Liver (tissue), 3 donors: ENCODE results near the gene AK5.

Experiments
- CTCF ChIP-seq: fragments of 150-350 bp; IDR thresholded peaks from 2 replicates; pipeline ENCODE4 v1.5.1; 2017; ENCODE audit warnings: improper control_type of control experiment, low read depth, low read length; ENCODE audit not compliant: missing input control
- EGR1 ChIP-seq, 2 donors: IDR thresholded peaks; 2 replicates each; pipeline ENCODE4 v1.6.1; 2016 to 2018; ENCODE audit warnings: antibody characterized with exemption in 2 of 2, low read depth in 2 of 2
- FOXA1 ChIP-seq: IDR thresholded peaks from 2 replicates; pipeline ENCODE4 v1.6.1; 2016; ENCODE audit warnings: antibody characterized with exemption
- GABPA ChIP-seq, 2 donors: IDR thresholded peaks in 1 of 2; conservative IDR thresholded peaks in 1 of 2; 2 replicates each; pipeline ENCODE4 v1.6.1; 2016; ENCODE audit warnings: antibody characterized with exemption in 2 of 2, mild to moderate bottlenecking in 1 of 2, moderate library complexity in 1 of 2
- JUND ChIP-seq, 2 donors: IDR thresholded peaks; 2 replicates each; pipeline ENCODE4 v1.6.1; 2016; ENCODE audit warnings: antibody characterized with exemption in 2 of 2
- MAX ChIP-seq: IDR thresholded peaks from 2 replicates; pipeline ENCODE4 v1.6.1; 2016; ENCODE audit warnings: antibody characterized with exemption
- NR2F2 ChIP-seq: IDR thresholded peaks from 2 replicates; pipeline ENCODE4 v1.6.1; 2016; ENCODE audit warnings: antibody characterized with exemption
- REST ChIP-seq: IDR thresholded peaks from 2 replicates; pipeline ENCODE4 v1.6.1; 2016; ENCODE audit warnings: antibody characterized with exemption, mild to moderate bottlenecking
- RXRA ChIP-seq, 2 donors: IDR thresholded peaks; 2 replicates each; pipeline ENCODE4 v1.6.1; 2017 to 2018; ENCODE audit warnings: antibody characterized with exemption in 2 of 2, mild to moderate bottlenecking in 1 of 2
- SP1 ChIP-seq: IDR thresholded peaks from 2 replicates; pipeline ENCODE4 v1.6.1; 2018; ENCODE audit warnings: antibody characterized with exemption, mild to moderate bottlenecking
- TAF1 ChIP-seq: conservative IDR thresholded peaks from 2 replicates; pipeline ENCODE4 v1.6.1; 2016; ENCODE audit warnings: antibody characterized with exemption, mild to moderate bottlenecking
- ZBTB33 ChIP-seq: IDR thresholded peaks from 2 replicates; pipeline ENCODE4 v1.6.1; 2016; ENCODE audit warnings: antibody characterized with exemption
- donor health status: healthy.
- donor health status: healthy.

GRCh38 chr1:77498918-77499317 lies 217.1 kb downstream of the AK5 start:
- no peak for TF ChIP-seq JUND (IDR thresholded peaks at IDR 0.05)
- no peak for TF ChIP-seq GABPA (IDR thresholded peaks at IDR 0.05 in 1 of 2, conservative IDR thresholded peaks at IDR 0.05 in 1 of 2)
- no peak for TF ChIP-seq TAF1
- no peak for TF ChIP-seq CTCF
- no peak for TF ChIP-seq ZBTB33
- no peak for TF ChIP-seq EGR1 (IDR thresholded peaks at IDR 0.05; ENCODE audit: low read depth in 2 of 2)
- no peak for TF ChIP-seq RXRA (IDR thresholded peaks at IDR 0.05)
- no peak for TF ChIP-seq SP1
- TF ChIP-seq MAX: no peak
- no peak for TF ChIP-seq REST
- TF ChIP-seq NR2F2: no peak
- no peak for TF ChIP-seq FOXA1
